ENCODE data around the gene HES7.

The HES7 gene

DNA sequence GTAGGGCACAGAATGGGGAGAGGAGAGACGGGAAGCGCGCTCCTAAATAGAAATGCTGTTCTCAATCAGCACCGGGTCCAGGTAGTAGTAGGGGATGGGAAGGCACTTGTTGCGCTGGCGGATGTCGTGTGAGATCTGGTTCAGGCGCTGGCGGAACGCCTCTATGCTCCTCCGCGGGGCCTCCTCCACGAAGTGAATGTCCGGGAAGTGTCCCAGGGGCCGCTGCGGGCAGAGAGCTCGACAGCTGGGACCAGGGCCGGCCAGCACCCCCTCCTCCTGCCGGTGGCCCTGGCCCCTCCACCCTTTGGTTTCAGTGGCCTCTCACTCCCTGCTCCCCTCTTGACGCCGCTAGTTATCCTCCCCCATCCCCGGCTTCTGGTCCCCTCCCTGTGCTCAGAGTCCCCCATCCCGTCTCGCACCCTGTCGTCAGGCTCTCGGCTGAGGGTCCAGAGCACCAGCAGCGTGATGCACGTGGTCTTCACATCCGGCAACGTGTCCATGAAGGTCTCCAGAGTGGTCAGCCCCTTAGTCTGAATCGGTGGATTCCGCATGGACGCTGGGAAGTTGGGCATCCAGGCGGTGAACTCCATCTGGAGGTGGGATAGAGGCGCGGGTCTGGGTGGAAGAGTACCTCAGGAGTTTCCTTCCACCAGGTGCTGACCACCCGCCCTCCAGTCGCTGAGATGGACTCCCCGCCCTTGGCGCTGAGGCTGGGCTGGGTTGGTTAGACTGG lies 51.0 kb downstream of the HES7 start:
- peak; percentile 35 for DNase-seq (ENCODE audit: low read depth)

DNA sequence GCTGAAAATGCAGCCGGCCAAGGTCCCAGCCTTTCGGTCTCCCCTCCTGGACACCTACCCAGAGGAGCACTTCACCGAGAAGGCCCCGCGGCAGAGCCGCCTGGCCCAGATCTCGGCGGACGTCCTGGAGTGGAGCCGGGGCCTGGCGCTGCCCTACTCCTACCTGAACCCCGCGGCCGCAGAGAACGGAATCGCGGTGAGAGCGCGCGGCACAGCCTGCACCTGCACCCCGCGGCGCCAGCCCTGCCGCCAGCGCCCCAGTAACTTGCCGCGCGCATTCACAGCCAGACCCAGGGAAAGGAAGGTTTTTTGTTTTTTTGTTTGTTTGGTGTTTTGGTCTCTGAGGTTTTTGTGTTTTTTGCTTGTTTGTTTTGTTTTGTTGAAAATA lies 51.6 kb downstream of the HES7 start:
- no peak for DNase-seq (ENCODE audit: low read depth)

DNA sequence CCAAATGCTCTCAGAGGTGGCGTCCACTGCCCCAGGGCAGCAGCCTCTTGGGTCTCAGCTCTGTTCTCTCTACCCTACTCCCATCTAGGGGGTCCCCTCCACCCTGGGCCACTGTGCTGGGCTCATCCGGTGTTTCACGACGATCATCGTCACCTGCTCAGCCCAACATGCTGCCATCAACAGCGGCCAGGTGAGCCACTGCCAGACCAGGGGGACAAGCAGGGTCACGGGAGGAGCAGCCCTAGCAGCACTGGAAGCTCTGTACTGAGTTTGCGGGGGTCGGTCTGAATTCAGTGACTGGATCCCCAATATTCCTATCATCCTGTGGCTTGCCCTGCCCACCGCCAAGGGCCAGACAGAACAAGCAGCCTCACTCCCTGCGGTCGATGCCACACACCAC lies 52.4 kb downstream of the HES7 start:
- DNase-seq (ENCODE audit: low read depth), result no peak

Data from activated T-cell treated with anti-CD3 and anti-CD28 coated beads for 1 hour (primary cell).